Gastroesophageal sphincter (tissue), 4 donors: ENCODE results near the gene STAG3. TPM values are rescaled to one million over a fixed set of nuclear protein-coding genes. Genes with fewer than 3 reads are reported as not detected.
"Not testable (repeated sequence)": the region's sequence is repeated elsewhere in the genome, so short reads cannot be mapped to it uniquely, and the experiment has no call there.

Experiments used
- ATAC-seq: fragments of 150-250 bp; one replicate; pipeline ENCODE4 v1.9.1; 2016; ENCODE audit warnings: mild to moderate bottlenecking, moderate library complexity
- H3K27ac ChIP-seq, 4 donors: fragments of 200-600 bp; sonication (generic) in 3 of 4; 1 replicate in 3 of 4; 2 replicates in 1 of 4; pipeline ENCODE4 v1.5.1; 2016 to 2019
- H3K27me3 ChIP-seq: fragments of 200-600 bp; sonication (generic); one replicate; pipeline ENCODE4 v1.5.1; 2019
- H3K36me3 ChIP-seq, 2 donors: fragments of 200-600 bp; sonication (generic); one replicate each; pipeline ENCODE4 v1.5.1; 2019; ENCODE audit warnings: control low read depth in 1 of 2
- H3K4me1 ChIP-seq, 3 donors: fragments of 200-600 bp; sonication (generic); 1 replicate in 2 of 3; 2 replicates in 1 of 3; pipeline ENCODE4 v1.5.1; 2016 to 2019; ENCODE audit warnings: control low read depth in 2 of 3
- H3K4me3 ChIP-seq, 2 donors: fragments of 200-600 bp; sonication (generic); one replicate each; pipeline ENCODE4 v1.5.1; 2019; ENCODE audit warnings: mild to moderate bottlenecking in 1 of 2, moderate library complexity in 1 of 2
- H3K9me3 ChIP-seq, 3 donors: fragments of 200-600 bp; sonication (generic); one replicate each; pipeline ENCODE4 v1.5.1; 2017 to 2019; ENCODE audit warnings: control low read depth in 2 of 3
- EP300 ChIP-seq: sonication (generic); formaldehyde crosslinking; IDR thresholded peaks from one replicate; pipeline ENCODE4 v1.6.1; 2017; ENCODE audit warnings: antibody characterized with exemption, mild to moderate bottlenecking
- POLR2A ChIP-seq, 2 donors: fragments of 450-650 bp; IDR thresholded peaks; one replicate each; pipeline ENCODE4 v1.6.1; 2017; ENCODE audit warnings: antibody characterized with exemption in 2 of 2, mild to moderate bottlenecking in 2 of 2, moderate library complexity in 1 of 2
- POLR2AphosphoS5 ChIP-seq: sonication (generic); formaldehyde crosslinking; IDR thresholded peaks from one replicate; pipeline ENCODE4 v1.6.1; 2017; ENCODE audit warnings: antibody characterized with exemption
- WGBS, 2 donors: methylation state at CpG; one replicate each; pipeline ENCODE4 v1.1.5; 2018; ENCODE audit warnings: low coverage in 1 of 2; 5-methylcytosine and 5-hydroxymethylcytosine counted together
- total RNA-seq, 4 donors: library from RNA; depleted of rRNA; stranded (reverse); fragments of >200 nt; gene quantifications; one replicate each; pipeline ENCODE4 v1.1.0, GENCODE V29; 2016
- TF ChIP-seq, protein P1 (sequence below), 4 experiments: fragments of 200-600 bp in 2 of 4; fragments of 450-650 bp in 2 of 4; sonication (generic) in 1 of 4; IDR thresholded peaks; one replicate each; pipeline ENCODE4 v1.5.1; 2017 to 2019; ENCODE audit warnings: antibody characterized with exemption in 4 of 4, mild to moderate bottlenecking in 2 of 4, moderate library complexity in 2 of 4

STAG3 gene
- total RNA-seq, 4 donors from 2014 or later, result 0.47 TPM; not detected in 3

DNA sequence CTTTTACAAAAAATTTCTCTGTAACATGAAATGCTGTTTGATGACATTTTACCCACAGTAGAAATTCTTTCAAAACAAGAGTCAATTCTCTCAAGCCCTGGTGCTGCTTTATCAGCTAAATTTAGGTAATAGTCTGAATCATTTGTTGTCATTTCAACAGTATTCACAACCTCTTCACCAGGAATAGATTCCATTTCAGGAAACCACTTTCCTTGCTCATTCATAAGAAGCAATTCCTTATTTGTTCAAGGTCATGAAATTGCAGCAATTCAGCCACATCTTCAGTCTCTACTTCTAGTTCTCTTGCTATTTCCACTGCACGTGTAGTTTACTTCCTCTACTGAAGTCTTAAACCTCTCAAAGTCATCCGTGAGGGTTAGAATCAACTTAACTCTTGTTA lies 14.1 kb downstream of the STAG3 start:
- no peaks in the 10 kb centered on the region for H3K4me1 ChIP-seq
- no peak overlapping the region for H3K27ac ChIP-seq
- 28 to 58% methylated on average over 2 of the region's 2 CpGs for WGBS, 2 donors
- no peaks in the 10 kb centered on the region for H3K27me3 ChIP-seq
- no peaks in the 10 kb centered on the region for H3K9me3 ChIP-seq
- no peaks in the 10 kb centered on the region for H3K36me3 ChIP-seq
- no peak overlapping the region for H3K4me3 ChIP-seq
- ATAC-seq, result no peak
- no peak for TF ChIP-seq EP300
- no peak for TF ChIP-seq POLR2A (IDR thresholded peaks at IDR 0.05)
- TF ChIP-seq, protein P1, sequence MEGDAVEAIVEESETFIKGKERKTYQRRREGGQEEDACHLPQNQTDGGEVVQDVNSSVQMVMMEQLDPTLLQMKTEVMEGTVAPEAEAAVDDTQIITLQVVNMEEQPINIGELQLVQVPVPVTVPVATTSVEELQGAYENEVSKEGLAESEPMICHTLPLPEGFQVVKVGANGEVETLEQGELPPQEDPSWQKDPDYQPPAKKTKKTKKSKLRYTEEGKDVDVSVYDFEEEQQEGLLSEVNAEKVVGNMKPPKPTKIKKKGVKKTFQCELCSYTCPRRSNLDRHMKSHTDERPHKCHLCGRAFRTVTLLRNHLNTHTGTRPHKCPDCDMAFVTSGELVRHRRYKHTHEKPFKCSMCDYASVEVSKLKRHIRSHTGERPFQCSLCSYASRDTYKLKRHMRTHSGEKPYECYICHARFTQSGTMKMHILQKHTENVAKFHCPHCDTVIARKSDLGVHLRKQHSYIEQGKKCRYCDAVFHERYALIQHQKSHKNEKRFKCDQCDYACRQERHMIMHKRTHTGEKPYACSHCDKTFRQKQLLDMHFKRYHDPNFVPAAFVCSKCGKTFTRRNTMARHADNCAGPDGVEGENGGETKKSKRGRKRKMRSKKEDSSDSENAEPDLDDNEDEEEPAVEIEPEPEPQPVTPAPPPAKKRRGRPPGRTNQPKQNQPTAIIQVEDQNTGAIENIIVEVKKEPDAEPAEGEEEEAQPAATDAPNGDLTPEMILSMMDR (IDR thresholded peaks at IDR 0.05), result no peak
- no peak for TF ChIP-seq POLR2AphosphoS5

DNA sequence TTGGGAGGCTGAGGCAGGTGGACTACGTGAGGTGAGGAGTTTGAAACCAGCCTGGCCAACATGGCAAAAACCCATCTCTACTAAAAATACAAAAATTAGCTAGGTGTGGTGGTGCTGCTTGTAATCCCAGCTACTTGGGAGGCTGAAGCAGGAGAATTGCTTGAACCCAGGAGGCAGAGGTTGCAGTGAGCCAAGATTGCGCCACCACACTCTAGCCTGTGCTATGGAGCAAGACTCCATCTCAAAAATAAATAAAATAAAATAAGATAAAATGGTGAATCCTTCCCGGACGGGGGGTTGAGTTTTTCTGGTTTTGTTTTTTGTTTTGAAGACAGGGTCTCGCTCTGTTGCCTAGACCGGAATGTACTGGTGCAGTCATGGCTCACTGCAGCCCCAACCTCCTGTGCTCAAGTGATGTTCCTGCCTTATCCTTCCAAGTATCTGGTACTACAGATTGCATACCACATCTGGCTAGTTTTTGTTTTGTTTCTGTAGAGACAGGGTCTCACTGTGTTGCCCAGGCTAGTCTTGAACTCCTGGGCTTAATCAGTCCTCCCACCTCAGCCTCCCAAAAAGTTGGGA lies 14.7 kb downstream of the STAG3 start:
- H3K4me1 ChIP-seq, H3K36me3 ChIP-seq, H3K27me3 ChIP-seq, H3K9me3 ChIP-seq, ATAC-seq, H3K4me3 ChIP-seq, H3K27ac ChIP-seq: not testable (repeated sequence)
- WGBS, 2 donors, result 84 to 94% methylated on average over 3 to 5 of the region's 6 CpGs

DNA sequence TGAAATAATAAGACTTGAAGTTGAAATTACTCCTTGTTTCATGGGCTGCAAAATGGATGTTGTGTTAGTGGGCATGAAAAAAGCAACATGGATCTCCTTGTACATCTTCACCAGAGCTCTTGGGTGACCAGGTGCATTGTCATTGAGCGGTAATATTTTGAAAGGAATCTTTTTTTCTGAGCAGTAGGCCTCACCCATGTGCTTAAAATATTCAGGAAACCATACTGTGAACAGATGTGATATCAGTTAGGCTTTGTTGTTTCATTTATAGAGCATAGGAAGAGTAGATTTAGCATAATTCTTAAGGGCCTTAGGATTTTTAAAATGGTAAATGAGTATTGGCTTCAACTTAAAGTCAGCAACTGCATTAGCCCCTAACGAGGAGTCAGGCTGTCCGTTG lies 15.3 kb downstream of the STAG3 start:
- Histone ChIP-seq H3K9me3 (no peaks in the 10 kb centered on the region), H3K4me3 (no peak overlapping the region), H3K27me3 (peaks cover 6% of the 10 kb centered on the region), H3K27ac (no peak overlapping the region), H3K36me3 (no peaks in the 10 kb centered on the region), H3K4me1 (no peaks in the 10 kb centered on the region)
- WGBS, 2 donors, result 75 to 83% methylated on average over 3 of the region's 3 CpGs
- no peak for ATAC-seq
- TF ChIP-seq POLR2AphosphoS5 (no peak), POLR2A (IDR thresholded peaks at IDR 0.05) (no peak), EP300 (no peak)
- TF ChIP-seq, protein P1 (IDR thresholded peaks at IDR 0.05), result no peak

DNA sequence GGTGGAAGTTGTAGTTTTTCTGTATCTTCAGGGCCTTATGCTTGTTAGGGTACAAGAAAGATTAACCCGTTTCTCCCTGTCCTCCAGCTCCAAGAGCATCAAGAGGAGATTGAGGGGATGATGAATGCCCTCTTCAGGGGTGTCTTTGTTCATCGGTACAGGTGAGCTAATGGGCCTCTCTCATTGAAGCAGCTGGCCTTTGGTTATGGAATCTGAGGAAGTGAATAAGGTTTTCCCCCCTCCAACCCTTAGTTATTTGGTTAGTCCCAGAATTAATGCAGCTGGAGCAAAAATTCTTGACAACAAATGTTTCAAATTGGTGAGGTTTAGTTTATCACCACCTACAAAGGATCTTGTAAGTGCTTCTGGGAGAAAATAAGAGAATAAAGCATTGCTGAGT lies 17.5 kb downstream of the STAG3 start:
- no peak overlapping the region for H3K4me3 ChIP-seq

DNA sequence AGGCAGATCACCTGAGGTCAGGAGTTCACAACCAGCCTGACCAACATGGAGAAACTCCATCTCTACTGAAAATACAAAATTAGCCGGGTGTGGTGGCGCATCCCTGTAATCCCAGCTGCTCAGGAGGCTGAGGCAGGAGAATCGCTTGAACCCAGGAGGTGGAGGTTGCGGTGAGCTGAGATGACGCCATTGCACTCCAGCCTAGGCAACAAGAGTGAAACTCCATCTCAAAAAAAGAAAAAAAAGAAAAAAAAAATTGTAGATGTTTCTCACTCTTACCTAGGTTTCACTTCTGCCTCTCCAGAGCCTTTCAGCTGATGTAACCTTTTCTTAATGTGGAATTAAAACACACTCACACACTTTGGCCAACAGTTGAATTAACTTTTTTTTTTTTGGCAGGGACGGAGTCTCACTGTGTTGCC lies 18.2 kb downstream of the STAG3 start:
- H3K9me3 ChIP-seq, H3K4me3 ChIP-seq, ATAC-seq, H3K4me1 ChIP-seq, H3K27me3 ChIP-seq, H3K36me3 ChIP-seq, H3K27ac ChIP-seq: not testable (repeated sequence)
- 50 to 100% methylated on average over 1 to 5 of the region's 6 CpGs for WGBS, 2 donors

More for the DNA sequence above, 17.5 kb downstream of the STAG3 start:
- no peaks in the 10 kb centered on the region for H3K4me1 ChIP-seq
- no peaks in the 10 kb centered on the region for H3K36me3 ChIP-seq
- ATAC-seq, result no peak
- TF ChIP-seq EP300 (no peak), POLR2A (IDR thresholded peaks at IDR 0.05) (no peak), POLR2AphosphoS5 (no peak)
- TF ChIP-seq, protein P1 (IDR thresholded peaks at IDR 0.05), result no peak
- no peaks in the 10 kb centered on the region for H3K9me3 ChIP-seq
- no peak overlapping the region for H3K27ac ChIP-seq
- peaks cover 6% of the 10 kb centered on the region for H3K27me3 ChIP-seq
- 71 to 88% methylated on average over 2 of the region's 2 CpGs for WGBS, 2 donors

DNA sequence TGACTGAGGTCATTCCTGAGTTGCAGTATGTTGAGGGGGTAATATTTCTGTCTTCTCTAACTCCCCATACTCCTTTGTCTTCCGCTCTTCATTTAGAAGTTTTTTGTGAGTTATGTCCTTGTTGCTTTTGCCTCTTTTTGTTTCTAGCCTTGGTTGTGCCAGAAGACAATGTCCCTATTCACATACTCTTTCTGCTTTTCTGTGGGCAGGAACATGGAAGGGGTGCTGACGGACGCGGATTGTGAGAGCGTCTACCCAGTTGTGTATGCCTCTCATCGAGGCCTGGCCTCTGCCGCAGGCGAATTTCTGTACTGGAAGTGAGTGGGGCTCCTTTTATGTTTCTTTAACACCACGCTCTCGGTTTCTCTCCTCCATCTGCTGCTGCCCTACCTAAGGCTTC lies 20.5 kb downstream of the STAG3 start:
- H3K27ac ChIP-seq, result no peak overlapping the region
- no peak for ATAC-seq
- TF ChIP-seq, protein P1 (IDR thresholded peaks at IDR 0.05), result no peak
- TF ChIP-seq POLR2AphosphoS5 (no peak), POLR2A (IDR thresholded peaks at IDR 0.05) (no peak), EP300 (no peak)
- no peaks in the 10 kb centered on the region for H3K4me1 ChIP-seq
- H3K36me3 ChIP-seq, result no peaks in the 10 kb centered on the region
- H3K4me3 ChIP-seq, result no peak overlapping the region
- H3K27me3 ChIP-seq, result peaks cover 6% of the 10 kb centered on the region
- 83 to 95% methylated on average over 8 of the region's 10 CpGs for WGBS, 2 donors
- no peaks in the 10 kb centered on the region for H3K9me3 ChIP-seq
